Measurements from ENCODE around the gene XYLT2. TPM values are rescaled to one million over a fixed set of nuclear protein-coding genes. Genes with fewer than 3 reads are reported as not detected.
"Not testable (repeated sequence)": the region's sequence is repeated elsewhere in the genome, so short reads cannot be mapped to it uniquely, and the experiment has no call there.

Gene XYLT2
- 10 to 100 TPM; 27.6 to 32.3 (median 29.9) TPM for total RNA-seq

DNA sequence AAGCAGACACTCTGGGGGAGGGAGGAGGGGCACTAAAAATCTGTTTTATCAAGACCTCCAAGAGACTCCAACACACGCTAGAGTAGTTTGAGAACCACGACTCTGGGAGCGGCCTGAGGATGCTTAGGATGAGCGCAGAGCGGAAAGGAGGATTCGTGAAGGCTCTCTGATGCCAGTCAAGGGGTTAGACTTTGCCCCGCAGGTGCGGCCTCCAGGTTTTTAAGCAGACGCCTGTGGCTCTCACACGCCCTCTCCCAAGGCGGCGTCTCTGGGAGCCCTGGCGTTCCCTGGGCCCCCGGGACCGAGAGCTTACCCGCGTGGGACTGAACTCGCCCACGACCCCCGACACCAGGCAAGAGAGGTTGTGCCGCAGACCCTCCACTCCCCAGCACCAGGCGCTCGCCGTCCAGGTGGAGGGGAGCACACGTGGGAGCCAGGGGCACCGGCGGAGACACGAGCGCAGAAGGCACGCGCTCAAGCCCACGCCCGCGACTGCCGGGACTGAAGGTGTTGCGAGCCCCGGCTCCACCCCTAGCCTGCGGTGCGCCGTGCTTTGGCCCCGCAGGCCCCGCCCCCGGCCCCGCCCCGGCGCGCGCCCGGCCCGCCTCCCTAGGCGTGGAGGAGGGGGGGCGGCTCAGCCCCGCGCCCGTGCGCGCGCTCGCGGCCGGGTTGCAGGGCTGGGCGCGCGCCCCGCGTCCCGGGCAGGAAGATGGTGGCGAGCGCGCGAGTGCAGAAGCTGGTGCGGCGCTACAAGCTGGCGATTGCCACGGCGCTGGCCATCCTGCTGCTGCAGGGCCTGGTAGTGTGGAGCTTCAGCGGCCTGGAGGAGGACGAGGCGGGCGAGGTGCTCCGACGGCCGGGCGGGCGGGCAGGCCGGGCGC lies at the start of gene XYLT2:
Gene XYLT2 (plus strand): TSS at position 695 of the 881 bp plus-strand sequence. CDS start 15 bp downstream, at position 710.
- Histone ChIP-seq H3K9me3 (no peaks in the 10 kb centered on the region), H3K27me3 (no peaks in the 10 kb centered on the region), H3K4me1 (peaks cover 0 to 35% (median 15%) of the 10 kb centered on the region in 4 donors), H3K27ac (peak within 1 kb of the TSS; percentile 13 to 85 (median 58)), H3K36me3 (no peaks in the 10 kb centered on the region), H3K4me3 (peak within 1 kb of the TSS; percentile 61 to 97 (median 94))
- TF ChIP-seq, protein P1, sequence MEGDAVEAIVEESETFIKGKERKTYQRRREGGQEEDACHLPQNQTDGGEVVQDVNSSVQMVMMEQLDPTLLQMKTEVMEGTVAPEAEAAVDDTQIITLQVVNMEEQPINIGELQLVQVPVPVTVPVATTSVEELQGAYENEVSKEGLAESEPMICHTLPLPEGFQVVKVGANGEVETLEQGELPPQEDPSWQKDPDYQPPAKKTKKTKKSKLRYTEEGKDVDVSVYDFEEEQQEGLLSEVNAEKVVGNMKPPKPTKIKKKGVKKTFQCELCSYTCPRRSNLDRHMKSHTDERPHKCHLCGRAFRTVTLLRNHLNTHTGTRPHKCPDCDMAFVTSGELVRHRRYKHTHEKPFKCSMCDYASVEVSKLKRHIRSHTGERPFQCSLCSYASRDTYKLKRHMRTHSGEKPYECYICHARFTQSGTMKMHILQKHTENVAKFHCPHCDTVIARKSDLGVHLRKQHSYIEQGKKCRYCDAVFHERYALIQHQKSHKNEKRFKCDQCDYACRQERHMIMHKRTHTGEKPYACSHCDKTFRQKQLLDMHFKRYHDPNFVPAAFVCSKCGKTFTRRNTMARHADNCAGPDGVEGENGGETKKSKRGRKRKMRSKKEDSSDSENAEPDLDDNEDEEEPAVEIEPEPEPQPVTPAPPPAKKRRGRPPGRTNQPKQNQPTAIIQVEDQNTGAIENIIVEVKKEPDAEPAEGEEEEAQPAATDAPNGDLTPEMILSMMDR (IDR thresholded peaks at IDR 0.05), result no peak
- TF ChIP-seq EP300 (IDR thresholded peaks at IDR 0.05) (peak in 1 of 2 donors; percentile 37), POLR2A (IDR thresholded peaks at IDR 0.05) (peak in 1 of 2 donors; percentile 65)
- peak; percentile 74 to 76 for DNase-seq (ENCODE audit: low spot score in 2 of 2)
- 4 to 10% methylated on average over 30 to 56 of the region's 87 CpGs for WGBS, 2 donors

DNA sequence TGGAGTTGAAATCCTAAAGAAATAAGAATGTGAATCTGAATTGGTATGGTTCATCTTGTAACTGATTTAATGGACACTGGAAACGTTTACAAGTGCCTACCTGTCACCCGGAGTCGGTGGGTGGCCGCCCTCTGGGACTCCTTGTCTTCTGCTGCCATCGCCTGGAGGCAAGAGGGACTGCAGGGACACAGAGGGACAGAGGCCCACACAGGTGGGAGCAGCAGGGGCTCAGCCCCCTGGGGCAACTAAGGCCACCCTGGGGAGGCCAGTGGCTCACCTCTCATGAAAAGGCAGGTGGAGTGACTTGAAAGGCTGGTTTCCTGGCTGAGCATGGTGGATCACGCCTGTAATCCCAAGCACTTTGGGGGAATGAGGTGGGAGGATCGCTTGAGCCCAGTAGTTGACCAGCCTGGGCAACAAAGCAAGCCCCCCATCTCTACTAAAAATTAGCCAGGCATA lies 48.5 kb upstream of the XYLT2 start:
- no peaks in the 10 kb centered on the region for H3K27me3 ChIP-seq
- TF ChIP-seq EP300 (IDR thresholded peaks at IDR 0.05) (peak in 1 of 2 donors; percentile 14), POLR2A (IDR thresholded peaks at IDR 0.05) (no peak)
- TF ChIP-seq, protein P1 (IDR thresholded peaks at IDR 0.05), result peak; percentile 92 to 98 (median 92)
- no peaks in the 10 kb centered on the region for H3K36me3 ChIP-seq
- H3K4me3 ChIP-seq, result no peak overlapping the region
- WGBS, 2 donors, result 16 to 23% methylated on average over 7 of the region's 7 CpGs
- no peak overlapping the region for H3K27ac ChIP-seq
- H3K9me3 ChIP-seq, result no peaks in the 10 kb centered on the region
- peak; percentile 69 to 79 for DNase-seq (ENCODE audit: low spot score in 2 of 2)
- no peaks in the 10 kb centered on the region for H3K4me1 ChIP-seq

DNA sequence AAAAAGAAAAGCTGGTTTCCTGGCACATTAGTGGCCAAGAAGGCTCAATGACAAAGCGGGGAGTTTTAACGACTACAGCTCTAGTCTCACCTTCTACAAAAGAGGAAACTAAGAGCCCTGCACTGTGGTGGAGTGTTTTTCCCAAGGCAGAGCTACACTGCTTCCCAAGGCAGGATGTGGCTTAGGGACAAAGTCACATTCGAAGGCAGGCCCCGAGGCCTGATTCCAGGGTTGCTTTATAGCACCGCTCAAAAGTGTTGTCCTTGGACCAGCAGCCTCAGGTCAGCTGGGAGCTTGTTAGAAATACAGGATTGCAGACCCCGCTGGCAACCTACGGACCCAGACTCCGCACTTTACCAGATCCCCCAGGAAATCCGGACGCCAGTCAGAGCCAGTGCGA lies 47.9 kb upstream of the XYLT2 start:
- Histone ChIP-seq H3K27me3 (no peaks in the 10 kb centered on the region), H3K9me3 (no peaks in the 10 kb centered on the region), H3K27ac (no peak overlapping the region), H3K36me3 (no peaks in the 10 kb centered on the region), H3K4me1 (no peaks in the 10 kb centered on the region), H3K4me3 (no peak overlapping the region)
- no peak for DNase-seq (ENCODE audit: low spot score in 2 of 2)
- TF ChIP-seq, protein P1 (IDR thresholded peaks at IDR 0.05), result no peak
- TF ChIP-seq EP300 (IDR thresholded peaks at IDR 0.05), result no peak
- no peak for TF ChIP-seq POLR2A (IDR thresholded peaks at IDR 0.05)
- 62 to 69% methylated on average over 11 of the region's 11 CpGs for WGBS, 2 donors

DNA sequence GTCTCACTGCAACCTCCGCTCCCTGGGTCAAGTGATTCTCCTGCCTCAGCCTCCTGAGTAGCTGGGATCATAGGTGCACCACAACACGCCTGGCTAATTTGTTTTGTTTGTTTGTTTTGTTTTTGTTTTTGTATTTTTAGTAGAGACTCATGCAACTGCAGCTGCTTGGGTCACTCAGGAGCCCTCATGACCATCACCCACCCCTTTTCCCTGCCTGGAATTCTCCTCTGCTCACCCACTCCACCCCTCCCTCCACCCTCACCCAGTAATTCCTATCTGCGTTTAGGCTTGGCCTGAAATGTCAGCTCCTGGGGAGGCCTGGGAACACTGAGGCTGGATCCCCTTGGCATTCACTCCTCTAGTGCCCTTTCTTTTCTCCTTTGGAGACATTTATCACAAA lies 46.1 kb upstream of the XYLT2 start:
- peaks cover 0 to 8% (median under 1%) of the 10 kb centered on the region in 4 donors for H3K4me1 ChIP-seq
- no peaks in the 10 kb centered on the region for H3K27me3 ChIP-seq
- no peak for DNase-seq (ENCODE audit: low spot score in 2 of 2)
- no peaks in the 10 kb centered on the region for H3K36me3 ChIP-seq
- no peak overlapping the region for H3K4me3 ChIP-seq
- WGBS, 2 donors, result 62 to 68% methylated on average over 3 of the region's 3 CpGs
- H3K9me3 ChIP-seq, result no peaks in the 10 kb centered on the region
- H3K27ac ChIP-seq, result peak overlapping the region in 1 of 4 donors; percentile 20
- no peak for TF ChIP-seq EP300 (IDR thresholded peaks at IDR 0.05)
- TF ChIP-seq, protein P1 (IDR thresholded peaks at IDR 0.05), result no peak
- no peak for TF ChIP-seq POLR2A (IDR thresholded peaks at IDR 0.05)

DNA sequence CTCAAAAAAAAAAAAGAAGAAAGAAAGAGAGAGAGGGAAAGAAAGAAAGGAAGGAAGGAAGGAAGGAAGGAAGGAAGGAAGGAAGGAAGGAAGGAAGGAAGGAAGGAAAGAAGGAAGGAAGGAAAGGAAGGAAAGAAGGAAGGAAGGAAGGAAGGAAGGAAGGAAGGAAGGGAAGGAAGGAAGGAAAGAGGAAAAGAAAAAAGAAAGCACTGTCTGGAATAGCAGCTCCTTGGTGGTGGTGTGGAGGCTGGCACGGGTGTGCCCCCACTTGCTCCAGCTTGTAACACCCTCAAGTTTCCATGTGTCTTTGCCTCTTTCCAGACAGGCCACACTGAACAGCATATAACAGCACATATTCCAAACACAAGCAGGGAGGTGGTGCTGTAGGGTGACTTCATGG lies 45.1 kb upstream of the XYLT2 start:
- H3K9me3 ChIP-seq; H3K4me3 ChIP-seq; H3K27me3 ChIP-seq; DNase-seq (ENCODE audit: low spot score in 2 of 2); H3K36me3 ChIP-seq: not testable (repeated sequence)
- H3K27ac ChIP-seq, result peak overlapping the region in 1 of 4 donors; percentile 13
- peaks cover 0 to 19% (median 3%) of the 10 kb centered on the region in 4 donors for H3K4me1 ChIP-seq
- WGBS, 2 donors, result 58 to 70% methylated on average over 1 of the region's 1 CpG

Data from tibial nerve (tissue), 4 donors.